Liver (tissue), 9 donors: Measurements from ENCODE around the gene TKTL1. TPM values are rescaled to one million over a fixed set of nuclear protein-coding genes. Genes with fewer than 3 reads are reported as not detected.
"Not testable (repeated sequence)": the region's sequence is repeated elsewhere in the genome, so short reads cannot be mapped to it uniquely, and the experiment has no call there.

Experiments used
- DNase-seq: peaks from one replicate; pipeline ENCODE4 v3.0.0-alpha.2; 2017; ENCODE audit warnings: low spot score
- H3K27ac ChIP-seq, 2 donors: one replicate each; pipeline ENCODE4 v1.7.0; 2013; ENCODE audit warnings: inconsistent platforms in 2 of 2, low read length in 2 of 2, control low read depth in 1 of 2, low read depth in 1 of 2, mild to moderate bottlenecking in 1 of 2
- H3K27me3 ChIP-seq, 4 donors: one replicate each; pipeline versions ENCODE4 v1.6.1 to v1.7.0; 2013; ENCODE audit warnings: low read length in 3 of 4, inconsistent platforms in 1 of 4, mild to moderate bottlenecking in 1 of 4, moderate library complexity in 1 of 4; ENCODE audit not compliant: control insufficient read depth in 4 of 4, insufficient read depth in 4 of 4
- H3K36me3 ChIP-seq, 4 donors: one replicate each; pipeline versions ENCODE4 v1.6.1 to v1.7.0; 2013; ENCODE audit warnings: low read length in 3 of 4, mild to moderate bottlenecking in 3 of 4, low read depth in 1 of 4, moderate library complexity in 1 of 4; ENCODE audit not compliant: control insufficient read depth in 4 of 4, insufficient read depth in 3 of 4
- H3K4me1 ChIP-seq, 4 donors: one replicate each; pipeline versions ENCODE4 v1.6.1 to v1.7.0; 2013; ENCODE audit warnings: low read length in 3 of 4, mild to moderate bottlenecking in 3 of 4, moderate library complexity in 1 of 4; ENCODE audit not compliant: control insufficient read depth in 4 of 4, insufficient read depth in 4 of 4
- H3K4me3 ChIP-seq, 3 donors: one replicate each; pipeline versions ENCODE4 v1.6.1 to v1.7.0; 2013; ENCODE audit warnings: low read length in 3 of 3, control low read depth in 1 of 3, low read depth in 1 of 3, mild to moderate bottlenecking in 1 of 3
- H3K9ac ChIP-seq, 2 donors: one replicate each; pipeline ENCODE4 v1.7.0; 2013; ENCODE audit warnings: low read length in 2 of 2, mild to moderate bottlenecking in 2 of 2, moderate library complexity in 2 of 2, control low read depth in 1 of 2, low read depth in 1 of 2
- H3K9me3 ChIP-seq, 4 donors: one replicate each; pipeline versions ENCODE4 v1.6.1 to v1.7.0; 2013; ENCODE audit warnings: low read length in 3 of 4; ENCODE audit not compliant: control insufficient read depth in 4 of 4
- CTCF ChIP-seq: fragments of 150-350 bp; IDR thresholded peaks from 2 replicates; pipeline ENCODE4 v1.5.1; 2017; ENCODE audit warnings: improper control_type of control experiment, low read depth, low read length; ENCODE audit not compliant: missing input control
- EGR1 ChIP-seq, 2 donors: IDR thresholded peaks; 2 replicates each; pipeline ENCODE4 v1.6.1; 2016 to 2018; ENCODE audit warnings: antibody characterized with exemption in 2 of 2, low read depth in 2 of 2
- FOXA1 ChIP-seq: IDR thresholded peaks from 2 replicates; pipeline ENCODE4 v1.6.1; 2016; ENCODE audit warnings: antibody characterized with exemption
- FOXA2 ChIP-seq: IDR thresholded peaks from 2 replicates; pipeline ENCODE4 v1.6.1; 2016; ENCODE audit warnings: antibody characterized with exemption
- GABPA ChIP-seq, 2 donors: IDR thresholded peaks in 1 of 2; conservative IDR thresholded peaks in 1 of 2; 2 replicates each; pipeline ENCODE4 v1.6.1; 2016; ENCODE audit warnings: antibody characterized with exemption in 2 of 2, mild to moderate bottlenecking in 1 of 2, moderate library complexity in 1 of 2
- HNF4A ChIP-seq, 2 donors: conservative IDR thresholded peaks; 2 replicates each; pipeline ENCODE4 v1.6.1; 2016; ENCODE audit warnings: antibody characterized with exemption in 2 of 2, mild to moderate bottlenecking in 2 of 2
- HNF4G ChIP-seq: IDR thresholded peaks from 2 replicates; pipeline ENCODE4 v1.6.1; 2016; ENCODE audit warnings: antibody characterized with exemption
- JUND ChIP-seq, 2 donors: IDR thresholded peaks; 2 replicates each; pipeline ENCODE4 v1.6.1; 2016; ENCODE audit warnings: antibody characterized with exemption in 2 of 2
- MAX ChIP-seq: IDR thresholded peaks from 2 replicates; pipeline ENCODE4 v1.6.1; 2016; ENCODE audit warnings: antibody characterized with exemption
- NR2F2 ChIP-seq: IDR thresholded peaks from 2 replicates; pipeline ENCODE4 v1.6.1; 2016; ENCODE audit warnings: antibody characterized with exemption
- RAD21 ChIP-seq, 2 donors: IDR thresholded peaks; 2 replicates each; pipeline ENCODE4 v1.6.1; 2016; ENCODE audit warnings: antibody characterized with exemption in 2 of 2, mild to moderate bottlenecking in 2 of 2
- RXRA ChIP-seq, 2 donors: IDR thresholded peaks; 2 replicates each; pipeline ENCODE4 v1.6.1; 2017 to 2018; ENCODE audit warnings: antibody characterized with exemption in 2 of 2, mild to moderate bottlenecking in 1 of 2
- SP1 ChIP-seq: IDR thresholded peaks from 2 replicates; pipeline ENCODE4 v1.6.1; 2018; ENCODE audit warnings: antibody characterized with exemption, mild to moderate bottlenecking
- YY1 ChIP-seq: IDR thresholded peaks from 2 replicates; pipeline ENCODE4 v1.6.1; 2016; ENCODE audit warnings: antibody characterized with exemption, mild to moderate bottlenecking
- WGBS: extraction: QIAGEN DNeasy Blood & Tissue Kit; methylation state at CpG from one replicate; pipeline ENCODE4 v1.1.7; 2013; 5-methylcytosine and 5-hydroxymethylcytosine counted together
- polyA plus RNA-seq, 2 donors: library from polyadenylated mRNA; stranded (reverse) in 1 of 2; unstranded in 1 of 2; fragments of 200-250 nt in 1 of 2; fragments of >200 nt in 1 of 2; fragmentation: Nextera tagmentation in 1 of 2; extraction: Ambion mirVana in 1 of 2; gene quantifications; one replicate each; pipeline versions ENCODE4 v1.2.1 to v1.2.3, GENCODE V29; 2013 to 2015
- total RNA-seq, 2 donors: library from RNA; depleted of rRNA; stranded (reverse); fragments of >200 nt; gene quantifications; one replicate each; pipeline ENCODE4 v1.2.3, GENCODE V29; 2014
- TF ChIP-seq, protein P1 (sequence below): IDR thresholded peaks from 2 replicates; pipeline ENCODE4 v1.6.1; 2016; ENCODE audit warnings: antibody characterized with exemption, mild to moderate bottlenecking
- TF ChIP-seq, protein P2 (sequence below): IDR thresholded peaks from 2 replicates; pipeline ENCODE4 v1.6.1; 2016; ENCODE audit warnings: antibody characterized with exemption
- donor health status: healthy.
- donor health status: healthy.
- donor health status: healthy.
- donor health status: healthy.
- donor health status: healthy.

The TKTL1 gene
- total and polyA plus RNA-seq, 4 donors: under 0.01 TPM; not detected in 3

GRCh38 chrX:154298312-154298711 lies 2.7 kb downstream of the TKTL1 start:
- Histone ChIP-seq H3K4me3 (no peak overlapping the region), H3K9me3 (no peaks in the 10 kb centered on the region), H3K4me1 (no peaks in the 10 kb centered on the region), H3K9ac (no peak overlapping the region), H3K36me3 (no peaks in the 10 kb centered on the region), H3K27me3 (no peaks in the 10 kb centered on the region), H3K27ac (no peak overlapping the region)
- TF ChIP-seq SP1 (no peak), RAD21 (IDR thresholded peaks at IDR 0.05) (no peak), MAX (no peak), HNF4G (no peak), FOXA1 (no peak), HNF4A (conservative IDR thresholded peaks at IDR 0.05) (no peak), YY1 (no peak), EGR1 (IDR thresholded peaks at IDR 0.05; ENCODE audit: low read depth in 2 of 2) (no peak), JUND (IDR thresholded peaks at IDR 0.05) (no peak), GABPA (IDR thresholded peaks at IDR 0.05 in 1 of 2, conservative IDR thresholded peaks at IDR 0.05 in 1 of 2) (no peak), FOXA2 (no peak)
- TF ChIP-seq, protein P1, sequence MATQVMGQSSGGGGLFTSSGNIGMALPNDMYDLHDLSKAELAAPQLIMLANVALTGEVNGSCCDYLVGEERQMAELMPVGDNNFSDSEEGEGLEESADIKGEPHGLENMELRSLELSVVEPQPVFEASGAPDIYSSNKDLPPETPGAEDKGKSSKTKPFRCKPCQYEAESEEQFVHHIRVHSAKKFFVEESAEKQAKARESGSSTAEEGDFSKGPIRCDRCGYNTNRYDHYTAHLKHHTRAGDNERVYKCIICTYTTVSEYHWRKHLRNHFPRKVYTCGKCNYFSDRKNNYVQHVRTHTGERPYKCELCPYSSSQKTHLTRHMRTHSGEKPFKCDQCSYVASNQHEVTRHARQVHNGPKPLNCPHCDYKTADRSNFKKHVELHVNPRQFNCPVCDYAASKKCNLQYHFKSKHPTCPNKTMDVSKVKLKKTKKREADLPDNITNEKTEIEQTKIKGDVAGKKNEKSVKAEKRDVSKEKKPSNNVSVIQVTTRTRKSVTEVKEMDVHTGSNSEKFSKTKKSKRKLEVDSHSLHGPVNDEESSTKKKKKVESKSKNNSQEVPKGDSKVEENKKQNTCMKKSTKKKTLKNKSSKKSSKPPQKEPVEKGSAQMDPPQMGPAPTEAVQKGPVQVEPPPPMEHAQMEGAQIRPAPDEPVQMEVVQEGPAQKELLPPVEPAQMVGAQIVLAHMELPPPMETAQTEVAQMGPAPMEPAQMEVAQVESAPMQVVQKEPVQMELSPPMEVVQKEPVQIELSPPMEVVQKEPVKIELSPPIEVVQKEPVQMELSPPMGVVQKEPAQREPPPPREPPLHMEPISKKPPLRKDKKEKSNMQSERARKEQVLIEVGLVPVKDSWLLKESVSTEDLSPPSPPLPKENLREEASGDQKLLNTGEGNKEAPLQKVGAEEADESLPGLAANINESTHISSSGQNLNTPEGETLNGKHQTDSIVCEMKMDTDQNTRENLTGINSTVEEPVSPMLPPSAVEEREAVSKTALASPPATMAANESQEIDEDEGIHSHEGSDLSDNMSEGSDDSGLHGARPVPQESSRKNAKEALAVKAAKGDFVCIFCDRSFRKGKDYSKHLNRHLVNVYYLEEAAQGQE: no peak
- DNase-seq: no peak
- WGBS: 85% methylated on average over 7 of the region's 7 CpGs

GRCh38 chrX:154300816-154301215 lies 5.2 kb downstream of the TKTL1 start:
- DNase-seq: no peak
- Histone ChIP-seq H3K4me1 (no peaks in the 10 kb centered on the region), H3K4me3 (no peak overlapping the region), H3K36me3 (no peaks in the 10 kb centered on the region), H3K27ac (no peak overlapping the region), H3K9me3 (no peaks in the 10 kb centered on the region), H3K9ac (no peak overlapping the region), H3K27me3 (no peaks in the 10 kb centered on the region)
- 78% methylated on average over 8 of the region's 8 CpGs for WGBS
- no peak for TF ChIP-seq RXRA (IDR thresholded peaks at IDR 0.05)
- TF ChIP-seq GABPA (IDR thresholded peaks at IDR 0.05 in 1 of 2, conservative IDR thresholded peaks at IDR 0.05 in 1 of 2): no peak
- TF ChIP-seq, protein P1: no peak
- TF ChIP-seq CTCF: no peak
- TF ChIP-seq, protein P2, sequence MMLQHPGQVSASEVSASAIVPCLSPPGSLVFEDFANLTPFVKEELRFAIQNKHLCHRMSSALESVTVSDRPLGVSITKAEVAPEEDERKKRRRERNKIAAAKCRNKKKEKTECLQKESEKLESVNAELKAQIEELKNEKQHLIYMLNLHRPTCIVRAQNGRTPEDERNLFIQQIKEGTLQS: no peak
- no peak for TF ChIP-seq HNF4A (conservative IDR thresholded peaks at IDR 0.05)
- no peak for TF ChIP-seq NR2F2
- TF ChIP-seq FOXA1: no peak

DNA sequence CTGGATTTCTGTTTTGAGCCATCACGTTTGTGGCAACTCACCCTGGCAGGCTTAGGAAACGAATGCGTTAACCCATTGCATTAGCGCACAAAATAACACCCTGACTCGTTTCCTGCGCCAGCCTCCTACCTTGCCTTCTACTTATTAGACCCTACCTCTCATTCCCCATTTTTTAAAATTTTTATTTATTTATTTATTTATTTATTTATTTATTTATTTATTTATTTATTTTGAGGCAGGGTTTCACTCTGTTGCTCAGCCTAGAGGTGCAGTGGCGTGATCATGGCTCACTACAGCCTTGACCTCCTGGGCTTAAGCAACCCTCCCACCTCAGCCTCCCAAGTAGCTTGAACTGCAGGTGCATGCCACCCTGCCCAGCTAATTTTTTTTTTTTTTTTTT lies 7.4 kb downstream of the TKTL1 start:
- DNase-seq, H3K36me3 ChIP-seq, H3K4me3 ChIP-seq, H3K4me1 ChIP-seq, H3K9me3 ChIP-seq, H3K27ac ChIP-seq, H3K27me3 ChIP-seq, H3K9ac ChIP-seq: not testable (repeated sequence)
- WGBS: 85% methylated on average over 7 of the region's 7 CpGs
